ENCODE measurements around the gene AHRR.

The AHRR gene

GRCh38 chr5:314676-315487, 6.6 kb upstream of the AHRR start:
- no peaks in the 10 kb centered on the region for H3K9me3 ChIP-seq (ENCODE audit: low read length)

GRCh38 chr5:315488-316209, 5.9 kb upstream of the AHRR start:
- no peak overlapping the region for H3K4me2 ChIP-seq (ENCODE audit: low read length)
- no peaks in the 10 kb centered on the region for H3K27me3 ChIP-seq (ENCODE audit: insufficient read depth, low read length)
- TF ChIP-seq CTCF (IDR thresholded peaks at IDR 0.05; ENCODE audit: low read length): no peak
- TF ChIP-seq EZH2 (IDR thresholded peaks at IDR 0.05; ENCODE audit: borderline replicate concordance, low read length): no peak
- no peak overlapping the region for H3K4me3 ChIP-seq (ENCODE audit: low read depth, low read length, poor library complexity, severe bottlenecking)
- no peak overlapping the region for H2AFZ ChIP-seq (ENCODE audit: low read length)
- peaks cover 24% of the 10 kb centered on the region; the same call in 1 of the 2 replicates for H3K36me3 ChIP-seq (ENCODE audit: insufficient read depth, low read length)
- no peaks in the 10 kb centered on the region for H3K9me2 ChIP-seq (ENCODE audit: low read depth, low read length)
- no peak overlapping the region for H3K9ac ChIP-seq (ENCODE audit: low read length)
- H3K4me1 ChIP-seq (ENCODE audit: insufficient read depth, low read length, severe bottlenecking): peaks cover 7% of the 10 kb centered on the region
- H4K20me1 ChIP-seq (ENCODE audit: insufficient read depth, low read length): no peaks in the 10 kb centered on the region
- H3K27ac ChIP-seq (ENCODE audit: low read depth, low read length, poor library complexity, severe bottlenecking): no peak overlapping the region
- H3F3A ChIP-seq (ENCODE audit: insufficient read depth, low read length): no peaks in the 10 kb centered on the region
- H3K9me3 ChIP-seq (ENCODE audit: low read length): no peaks in the 10 kb centered on the region
- H3K79me2 ChIP-seq (ENCODE audit: insufficient read depth, low read length): no peaks in the 10 kb centered on the region

More at GRCh38 chr5:314676-315487, 6.6 kb upstream of the AHRR start:
- Histone ChIP-seq H3K4me2 (ENCODE audit: low read length) (no peak overlapping the region), H3K9ac (ENCODE audit: low read length) (no peak overlapping the region), H4K20me1 (ENCODE audit: insufficient read depth, low read length) (no peaks in the 10 kb centered on the region), H3K27me3 (ENCODE audit: insufficient read depth, low read length) (no peaks in the 10 kb centered on the region), H3K4me3 (ENCODE audit: low read depth, low read length, poor library complexity, severe bottlenecking) (no peak overlapping the region), H3F3A (ENCODE audit: insufficient read depth, low read length) (no peaks in the 10 kb centered on the region), H3K9me2 (ENCODE audit: low read depth, low read length) (no peaks in the 10 kb centered on the region), H3K36me3 (ENCODE audit: insufficient read depth, low read length) (peaks cover 30% of the 10 kb centered on the region; the same call in 1 of the 2 replicates), H3K27ac (ENCODE audit: low read depth, low read length, poor library complexity, severe bottlenecking) (no peak overlapping the region), H3K4me1 (ENCODE audit: insufficient read depth, low read length, severe bottlenecking) (peaks cover 9% of the 10 kb centered on the region), H3K79me2 (ENCODE audit: insufficient read depth, low read length) (no peaks in the 10 kb centered on the region), H2AFZ (ENCODE audit: low read length) (no peak overlapping the region)
- TF ChIP-seq EZH2 (IDR thresholded peaks at IDR 0.05; ENCODE audit: borderline replicate concordance, low read length) (no peak), CTCF (IDR thresholded peaks at IDR 0.05; ENCODE audit: low read length) (no peak)

GRCh38 chr5:316210-317085, 5.1 kb upstream of the AHRR start:
- Histone ChIP-seq H3K36me3 (ENCODE audit: insufficient read depth, low read length) (peaks cover 22% of the 10 kb centered on the region; the same call in 1 of the 2 replicates), H3K27ac (ENCODE audit: low read depth, low read length, poor library complexity, severe bottlenecking) (peak overlapping the region; percentile 54), H3K9me3 (ENCODE audit: low read length) (no peaks in the 10 kb centered on the region), H2AFZ (ENCODE audit: low read length) (no peak overlapping the region), H3K4me3 (ENCODE audit: low read depth, low read length, poor library complexity, severe bottlenecking) (no peak overlapping the region), H3K9ac (ENCODE audit: low read length) (no peak overlapping the region), H3K27me3 (ENCODE audit: insufficient read depth, low read length) (no peaks in the 10 kb centered on the region), H3K4me2 (ENCODE audit: low read length) (no peak overlapping the region), H3K4me1 (ENCODE audit: insufficient read depth, low read length, severe bottlenecking) (peaks cover 3% of the 10 kb centered on the region), H3F3A (ENCODE audit: insufficient read depth, low read length) (no peaks in the 10 kb centered on the region), H4K20me1 (ENCODE audit: insufficient read depth, low read length) (no peaks in the 10 kb centered on the region), H3K9me2 (ENCODE audit: low read depth, low read length) (no peaks in the 10 kb centered on the region), H3K79me2 (ENCODE audit: insufficient read depth, low read length) (no peaks in the 10 kb centered on the region)
- no peak for TF ChIP-seq EZH2 (IDR thresholded peaks at IDR 0.05; ENCODE audit: borderline replicate concordance, low read length)
- TF ChIP-seq CTCF (IDR thresholded peaks at IDR 0.05; ENCODE audit: low read length): no peak
